Measurements from ENCODE around the gene TDRD7. TPM values are rescaled to one million over a fixed set of nuclear protein-coding genes. Genes with fewer than 3 reads are reported as not detected.

The TDRD7 gene
- total and polyA plus RNA-seq, 9 of the 15 experiments (the other 6 are each of a cell fraction or from before 2014, with no cell fraction given) = 2.2 to 7.7 (median 5.2) TPM

GRCh38 chr9:97459326-97459725 is 47.4 kb downstream of the TDRD7 start (continued):
- TF ChIP-seq REST (IDR thresholded peaks at IDR 0.05; ENCODE audit: borderline replicate concordance) (no peak), REST (CRISPR knock-in tag; IDR thresholded peaks at IDR 0.05; ENCODE audit: low read depth) (no peak), TCF3 (CRISPR knock-in tag; IDR thresholded peaks at IDR 0.05) (no peak), SP2 (IDR thresholded peaks at IDR 0.05; ENCODE audit: extremely low read depth, low read depth, low read length, poor library complexity, severe bottlenecking) (no peak), MYC (IDR thresholded peaks at IDR 0.05; ENCODE audit: low read depth, low read length) (no peak), MYC (CRISPR knock-in tag; IDR thresholded peaks at IDR 0.05; ENCODE audit: borderline replicate concordance, low read depth) (no peak), ATF2 (CRISPR knock-in tag; IDR thresholded peaks at IDR 0.05) (no peak), E2F4 (CRISPR knock-in tag; IDR thresholded peaks at IDR 0.05; ENCODE audit: low read depth) (no peak), RAD51 (IDR thresholded peaks at IDR 0.05; ENCODE audit: borderline replicate concordance, low read depth) (no peak), ZNF740 (CRISPR knock-in tag; IDR thresholded peaks at IDR 0.05) (no peak), ZNF740 (tag; IDR thresholded peaks at IDR 0.05) (no peak), ZNF785 (CRISPR knock-in tag; IDR thresholded peaks at IDR 0.05) (no peak), ZFP91 (CRISPR knock-in tag; IDR thresholded peaks at IDR 0.05) (no peak)

Data from K562 (cell line).